ENCODE measurements around the gene PNMA8A.

The PNMA8A gene

GRCh38 chr19:46456930-46457329 is 14.4 kb downstream of the PNMA8A start:
- H3K4me2 ChIP-seq (ENCODE audit: low read length) = no peak overlapping the region
- H4K91ac ChIP-seq (ENCODE audit: low read depth, low read length) = no peak overlapping the region
- H3K4me1 ChIP-seq (ENCODE audit: control insufficient read depth in 1 of 2, insufficient read depth in 2 of 2, low read length in 2 of 2) = no peaks in the 10 kb centered on the region
- no peak overlapping the region for H3K4me3 ChIP-seq (ENCODE audit: low read depth, low read length)
- no peak overlapping the region for H3K18ac ChIP-seq (ENCODE audit: low read length)
- no peak overlapping the region for H3K9ac ChIP-seq (ENCODE audit: low read length)
- no peak overlapping the region for H2AK5ac ChIP-seq (ENCODE audit: low read length)
- H3K4ac ChIP-seq (ENCODE audit: low read depth, low read length) = no peak overlapping the region
- WGBS (ENCODE audit: extremely low coverage, insufficient coverage, insufficient read length) = no CpG with 5 or more reads among the region's 5 CpGs
- no peaks in the 10 kb centered on the region for H3K36me3 ChIP-seq (ENCODE audit: control insufficient read depth in 1 of 2, insufficient read depth in 2 of 2, low read length in 2 of 2)
- no peak overlapping the region for H2BK5ac ChIP-seq (ENCODE audit: low read depth, low read length, poor library complexity)
- no peak overlapping the region for H4K8ac ChIP-seq (ENCODE audit: low read depth, low read length)
- H2BK12ac ChIP-seq (ENCODE audit: low read length) = no peak overlapping the region
- no peak overlapping the region for H3K27ac ChIP-seq (ENCODE audit: low read depth, low read length)
- no peak overlapping the region for H2AFZ ChIP-seq (ENCODE audit: insufficient read depth, low read length, poor library complexity)
- no peak overlapping the region for H3K23ac ChIP-seq (ENCODE audit: low read length)
- H3K79me2 ChIP-seq (ENCODE audit: control insufficient read depth, insufficient read depth, low read length, poor library complexity) = no peaks in the 10 kb centered on the region
- no peaks in the 10 kb centered on the region for H3K9me3 ChIP-seq (ENCODE audit: insufficient read depth, low read depth, low read length)
- no peak overlapping the region for H4K12ac ChIP-seq (ENCODE audit: low read depth, low read length)
- DNase-seq = no peak
- no peaks in the 10 kb centered on the region for H3K27me3 ChIP-seq (ENCODE audit: insufficient read depth, low read length)
- no peaks in the 10 kb centered on the region for H3K79me1 ChIP-seq (ENCODE audit: low read length)
- no peak overlapping the region for H2BK120ac ChIP-seq (ENCODE audit: insufficient read depth, low read length, poor library complexity)
- no peak overlapping the region for H3K14ac ChIP-seq (ENCODE audit: low read length)

GRCh38 chr19:46454244-46454643 is 17.1 kb downstream of the PNMA8A start:
- Histone ChIP-seq H3K14ac (ENCODE audit: low read length) (no peak overlapping the region), H4K8ac (ENCODE audit: low read depth, low read length) (no peak overlapping the region), H3K79me1 (ENCODE audit: low read length) (no peaks in the 10 kb centered on the region), H3K27ac (ENCODE audit: low read depth, low read length) (no peak overlapping the region), H3K4me3 (ENCODE audit: low read depth, low read length) (no peak overlapping the region), H3K4ac (ENCODE audit: low read depth, low read length) (no peak overlapping the region), H2BK12ac (ENCODE audit: low read length) (no peak overlapping the region), H3K18ac (ENCODE audit: low read length) (no peak overlapping the region), H2BK120ac (ENCODE audit: insufficient read depth, low read length, poor library complexity) (no peak overlapping the region), H3K36me3 (ENCODE audit: control insufficient read depth in 1 of 2, insufficient read depth in 2 of 2, low read length in 2 of 2) (no peaks in the 10 kb centered on the region), H2AFZ (ENCODE audit: insufficient read depth, low read length, poor library complexity) (no peak overlapping the region), H3K23ac (ENCODE audit: low read length) (no peak overlapping the region), H3K9me3 (ENCODE audit: insufficient read depth, low read depth, low read length) (no peaks in the 10 kb centered on the region), H2AK5ac (ENCODE audit: low read length) (no peak overlapping the region), H3K79me2 (ENCODE audit: control insufficient read depth, insufficient read depth, low read length, poor library complexity) (no peaks in the 10 kb centered on the region), H3K4me1 (ENCODE audit: control insufficient read depth in 1 of 2, insufficient read depth in 2 of 2, low read length in 2 of 2) (no peaks in the 10 kb centered on the region), H4K91ac (ENCODE audit: low read depth, low read length) (no peak overlapping the region), H4K12ac (ENCODE audit: low read depth, low read length) (no peak overlapping the region), H3K27me3 (ENCODE audit: insufficient read depth, low read length) (no peaks in the 10 kb centered on the region), H3K9ac (ENCODE audit: low read length) (no peak overlapping the region), H2BK5ac (ENCODE audit: low read depth, low read length, poor library complexity) (no peak overlapping the region), H3K4me2 (ENCODE audit: low read length) (no peak overlapping the region)
- DNase-seq = no peak
- WGBS (ENCODE audit: extremely low coverage, insufficient coverage, insufficient read length) = no CpG with 5 or more reads among the region's 3 CpGs

GRCh38 chr19:46453661-46454060 is 17.7 kb downstream of the PNMA8A start:
- H3K79me2 ChIP-seq (ENCODE audit: control insufficient read depth, insufficient read depth, low read length, poor library complexity) = no peaks in the 10 kb centered on the region
- no peaks in the 10 kb centered on the region for H3K9me3 ChIP-seq (ENCODE audit: insufficient read depth, low read depth, low read length)
- H3K27me3 ChIP-seq (ENCODE audit: insufficient read depth, low read length) = no peaks in the 10 kb centered on the region
- no peak overlapping the region for H2BK12ac ChIP-seq (ENCODE audit: low read length)
- no peak overlapping the region for H3K4ac ChIP-seq (ENCODE audit: low read depth, low read length)
- no peak overlapping the region for H2BK5ac ChIP-seq (ENCODE audit: low read depth, low read length, poor library complexity)
- no peak overlapping the region for H3K14ac ChIP-seq (ENCODE audit: low read length)
- no peak for DNase-seq
- no CpG with 5 or more reads among the region's 6 CpGs for WGBS (ENCODE audit: extremely low coverage, insufficient coverage, insufficient read length)
- H3K18ac ChIP-seq (ENCODE audit: low read length) = no peak overlapping the region
- no peak overlapping the region for H2BK120ac ChIP-seq (ENCODE audit: insufficient read depth, low read length, poor library complexity)
- H4K12ac ChIP-seq (ENCODE audit: low read depth, low read length) = no peak overlapping the region
- H3K23ac ChIP-seq (ENCODE audit: low read length) = no peak overlapping the region
- no peak overlapping the region for H3K27ac ChIP-seq (ENCODE audit: low read depth, low read length)
- H2AFZ ChIP-seq (ENCODE audit: insufficient read depth, low read length, poor library complexity) = no peak overlapping the region
- H4K91ac ChIP-seq (ENCODE audit: low read depth, low read length) = no peak overlapping the region
- no peak overlapping the region for H3K4me3 ChIP-seq (ENCODE audit: low read depth, low read length)
- no peak overlapping the region for H3K4me2 ChIP-seq (ENCODE audit: low read length)
- no peak overlapping the region for H4K8ac ChIP-seq (ENCODE audit: low read depth, low read length)
- no peak overlapping the region for H2AK5ac ChIP-seq (ENCODE audit: low read length)
- H3K79me1 ChIP-seq (ENCODE audit: low read length) = no peaks in the 10 kb centered on the region
- H3K36me3 ChIP-seq (ENCODE audit: control insufficient read depth in 1 of 2, insufficient read depth in 2 of 2, low read length in 2 of 2) = no peaks in the 10 kb centered on the region
- no peaks in the 10 kb centered on the region for H3K4me1 ChIP-seq (ENCODE audit: control insufficient read depth in 1 of 2, insufficient read depth in 2 of 2, low read length in 2 of 2)
- no peak overlapping the region for H3K9ac ChIP-seq (ENCODE audit: low read length)

- Histone ChIP-seq H3K4me1 (ENCODE audit: control insufficient read depth in 1 of 2, insufficient read depth in 2 of 2, low read length in 2 of 2) (no peaks in the 10 kb centered on the region), H4K91ac (ENCODE audit: low read depth, low read length) (no peak overlapping the region), H3K9ac (ENCODE audit: low read length) (no peak overlapping the region), H3K79me2 (ENCODE audit: control insufficient read depth, insufficient read depth, low read length, poor library complexity) (no peaks in the 10 kb centered on the region), H2AK5ac (ENCODE audit: low read length) (no peak overlapping the region), H2BK12ac (ENCODE audit: low read length) (no peak overlapping the region), H2AFZ (ENCODE audit: insufficient read depth, low read length, poor library complexity) (no peak overlapping the region), H3K4me3 (ENCODE audit: low read depth, low read length) (no peak overlapping the region), H2BK5ac (ENCODE audit: low read depth, low read length, poor library complexity) (no peak overlapping the region), H3K18ac (ENCODE audit: low read length) (no peak overlapping the region), H3K79me1 (ENCODE audit: low read length) (no peaks in the 10 kb centered on the region), H3K27ac (ENCODE audit: low read depth, low read length) (no peak overlapping the region), H3K4me2 (ENCODE audit: low read length) (no peak overlapping the region), H3K4ac (ENCODE audit: low read depth, low read length) (no peak overlapping the region), H3K23ac (ENCODE audit: low read length) (no peak overlapping the region), H3K14ac (ENCODE audit: low read length) (no peak overlapping the region), H3K9me3 (ENCODE audit: insufficient read depth, low read depth, low read length) (no peaks in the 10 kb centered on the region), H2BK120ac (ENCODE audit: insufficient read depth, low read length, poor library complexity) (no peak overlapping the region), H4K8ac (ENCODE audit: low read depth, low read length) (no peak overlapping the region), H4K12ac (ENCODE audit: low read depth, low read length) (no peak overlapping the region), H3K36me3 (ENCODE audit: control insufficient read depth in 1 of 2, insufficient read depth in 2 of 2, low read length in 2 of 2) (no peaks in the 10 kb centered on the region), H3K27me3 (ENCODE audit: insufficient read depth, low read length) (no peaks in the 10 kb centered on the region)
- DNase-seq = no peak
- no CpG with 5 or more reads among the region's 4 CpGs for WGBS (ENCODE audit: extremely low coverage, insufficient coverage, insufficient read length)
Measured at GRCh38 chr19:46452186-46452585, 19.2 kb downstream of the PNMA8A start.

Measured in trophoblast cell (in vitro differentiated cells and primary cell).